Epithelial cell of esophagus (primary cell): ENCODE results near the gene L1CAM.

Experiments used
- DNase-seq: peaks from one replicate; pipeline ENCODE4 v3.0.0; 2010; ENCODE audit warnings: low read depth
- H3K4me3 ChIP-seq: 2 replicates; pipeline ENCODE4 v1.5.1; 2011; ENCODE audit warnings: mild to moderate bottlenecking, low read length, control low read depth
- TF ChIP-seq, protein P1 (sequence below): IDR thresholded peaks from 2 replicates; pipeline ENCODE4 v1.5.1; 2011; ENCODE audit warnings: low read depth, mild to moderate bottlenecking, low read length, control low read depth, inconsistent platforms; ENCODE audit not compliant: insufficient read depth; ENCODE audit errors: missing control alignments

The L1CAM gene

DNA sequence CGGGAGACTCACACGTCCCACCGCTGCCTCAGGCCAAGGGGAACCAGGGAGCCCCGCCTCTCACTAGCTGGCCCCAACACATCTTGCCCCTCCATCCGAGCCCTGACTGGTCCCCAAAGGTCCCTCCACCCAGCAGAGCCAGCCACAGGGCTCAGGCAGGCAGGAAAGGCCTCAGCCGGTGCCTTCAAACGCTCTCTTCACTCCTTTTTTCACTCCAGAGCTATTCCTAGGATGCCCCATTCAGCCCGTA is 41.6 kb upstream of the L1CAM start:
- peak overlapping the region; percentile 55 for H3K4me3 ChIP-seq
- TF ChIP-seq, protein P1, sequence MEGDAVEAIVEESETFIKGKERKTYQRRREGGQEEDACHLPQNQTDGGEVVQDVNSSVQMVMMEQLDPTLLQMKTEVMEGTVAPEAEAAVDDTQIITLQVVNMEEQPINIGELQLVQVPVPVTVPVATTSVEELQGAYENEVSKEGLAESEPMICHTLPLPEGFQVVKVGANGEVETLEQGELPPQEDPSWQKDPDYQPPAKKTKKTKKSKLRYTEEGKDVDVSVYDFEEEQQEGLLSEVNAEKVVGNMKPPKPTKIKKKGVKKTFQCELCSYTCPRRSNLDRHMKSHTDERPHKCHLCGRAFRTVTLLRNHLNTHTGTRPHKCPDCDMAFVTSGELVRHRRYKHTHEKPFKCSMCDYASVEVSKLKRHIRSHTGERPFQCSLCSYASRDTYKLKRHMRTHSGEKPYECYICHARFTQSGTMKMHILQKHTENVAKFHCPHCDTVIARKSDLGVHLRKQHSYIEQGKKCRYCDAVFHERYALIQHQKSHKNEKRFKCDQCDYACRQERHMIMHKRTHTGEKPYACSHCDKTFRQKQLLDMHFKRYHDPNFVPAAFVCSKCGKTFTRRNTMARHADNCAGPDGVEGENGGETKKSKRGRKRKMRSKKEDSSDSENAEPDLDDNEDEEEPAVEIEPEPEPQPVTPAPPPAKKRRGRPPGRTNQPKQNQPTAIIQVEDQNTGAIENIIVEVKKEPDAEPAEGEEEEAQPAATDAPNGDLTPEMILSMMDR, result no peak
- DNase-seq, result no peak

DNA sequence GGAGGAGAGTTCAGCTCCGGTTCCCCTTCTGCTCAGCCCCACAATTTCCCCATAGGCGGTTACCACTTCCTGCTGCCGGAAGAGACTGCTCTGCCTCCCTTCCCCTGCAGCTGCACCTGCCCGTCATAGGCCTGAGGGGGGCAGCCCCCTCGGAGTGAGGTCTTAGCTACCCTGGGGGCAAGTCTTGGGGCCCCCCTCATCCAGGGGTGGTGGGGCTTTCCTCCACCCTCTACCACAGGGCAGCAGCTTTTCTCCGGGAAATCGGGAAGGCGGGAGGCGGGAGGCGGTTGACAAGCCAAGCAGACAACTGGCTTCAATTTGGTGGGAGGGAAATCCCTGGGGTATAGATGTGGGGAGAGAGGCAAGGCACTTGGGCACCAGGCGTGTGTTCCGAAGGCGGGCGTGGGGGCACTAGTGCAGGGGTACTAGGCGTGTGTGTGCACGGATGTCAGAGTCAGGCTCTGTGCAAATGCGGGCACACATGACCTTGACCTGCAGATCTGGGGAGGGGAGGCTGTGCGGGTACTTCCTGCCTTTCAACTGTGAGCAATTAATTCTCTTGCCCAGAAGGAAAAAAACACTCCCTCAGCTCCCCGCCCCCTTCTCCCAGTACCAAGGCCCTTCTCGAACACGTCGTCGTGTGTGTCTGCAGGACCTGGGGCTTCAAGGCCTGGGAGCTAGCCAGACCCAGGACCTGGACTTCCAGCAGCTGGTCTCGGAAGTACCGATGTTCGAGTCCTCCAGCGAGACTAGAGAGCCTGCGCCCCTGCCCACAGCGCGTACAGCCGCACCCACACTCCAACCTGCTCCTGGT is 41.1 kb upstream of the L1CAM start:
- TF ChIP-seq, protein P1, result no peak
- H3K4me3 ChIP-seq, result peak overlapping the region; percentile 55
- DNase-seq, result peak; percentile 11

DNA sequence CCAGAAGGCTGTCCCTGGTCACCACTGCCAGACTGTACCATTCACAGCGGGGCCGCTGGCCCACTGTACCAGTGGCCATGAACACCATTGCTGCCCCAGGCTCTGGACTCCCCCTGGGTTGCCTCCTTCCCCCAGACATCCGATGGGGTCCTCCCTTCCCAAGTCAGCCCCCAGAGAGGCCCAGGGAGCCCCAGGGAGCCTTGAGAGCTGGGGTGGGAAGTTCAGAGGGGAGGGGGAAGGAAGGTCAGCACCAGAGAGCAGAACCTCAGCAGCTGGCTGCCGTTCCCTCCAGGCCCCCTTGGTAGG is 40.5 kb upstream of the L1CAM start:
- H3K4me3 ChIP-seq, result no peak overlapping the region
- TF ChIP-seq, protein P1, result no peak
- DNase-seq, result no peak

DNA sequence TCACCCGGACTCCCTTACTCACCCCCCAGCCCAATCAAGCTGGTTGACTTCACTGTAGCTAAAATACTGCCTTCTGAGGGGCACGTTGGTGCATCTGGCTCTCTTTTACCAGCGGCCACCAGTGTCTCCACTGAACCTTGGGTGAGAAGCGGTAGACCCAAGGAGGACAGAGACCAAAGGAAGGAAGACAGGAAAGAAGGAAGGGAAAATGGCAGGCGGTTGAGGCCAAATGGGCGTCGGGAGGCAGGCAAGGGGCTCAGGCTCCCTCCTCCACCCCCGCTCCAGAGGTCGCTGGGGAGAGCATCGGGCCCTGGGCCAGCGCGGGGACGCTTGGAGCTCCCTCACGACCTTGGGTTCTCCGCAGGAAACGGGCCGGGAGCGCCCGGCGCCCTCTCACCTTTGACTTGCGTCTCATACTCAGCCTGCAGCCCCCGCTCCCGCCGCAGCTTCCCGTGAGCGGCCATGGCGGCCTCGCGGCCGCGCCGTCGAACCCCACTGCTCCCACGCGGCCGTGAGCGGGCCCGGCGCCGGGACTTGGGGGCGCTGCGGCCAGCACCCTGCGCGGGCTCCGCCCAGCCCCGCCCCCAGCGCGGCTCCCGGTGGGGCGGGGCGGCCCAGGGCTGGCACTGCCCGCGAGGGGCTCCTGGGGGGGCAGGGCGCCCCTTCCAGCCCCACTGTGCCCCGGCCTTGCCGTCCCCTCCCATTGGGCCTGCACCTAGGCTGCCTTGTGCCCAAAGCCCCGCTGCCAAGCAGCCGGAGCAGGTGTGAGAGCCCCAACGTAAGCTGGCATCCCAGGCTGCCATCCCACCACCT is 40.0 kb upstream of the L1CAM start, which contains the start of gene ARHGAP4:
TSS of gene ARHGAP4 (minus strand) at position 526 of the 813 bp plus-strand sequence. CDS start at position 464, 62 bp downstream.
- TF ChIP-seq, protein P1, result no peak

DNA sequence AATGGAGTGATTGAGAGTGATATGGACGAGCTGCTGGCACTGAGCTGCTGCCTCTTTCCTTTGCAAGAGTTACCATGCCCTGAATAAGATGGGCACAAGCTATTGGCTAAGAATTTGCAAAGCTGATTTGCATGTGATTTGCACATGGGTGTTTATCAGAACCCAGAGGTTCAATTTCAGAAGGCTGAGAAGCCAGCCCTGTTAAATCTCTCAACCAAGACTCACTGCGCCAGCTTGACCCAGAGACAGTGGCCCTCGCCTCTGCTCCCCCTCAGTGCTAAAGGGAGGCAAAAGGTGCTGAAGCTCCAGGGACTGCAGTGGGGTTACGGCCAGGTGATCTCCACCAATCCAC is 39.4 kb upstream of the L1CAM start:
- DNase-seq, result no peak
- TF ChIP-seq, protein P1, result no peak
- H3K4me3 ChIP-seq, result no peak overlapping the region

More for the DNA sequence above, 40.0 kb upstream of the L1CAM start, which contains the start of gene ARHGAP4:
- DNase-seq, result no peak
- peak within 1 kb of the TSS; percentile 55 for H3K4me3 ChIP-seq

DNA sequence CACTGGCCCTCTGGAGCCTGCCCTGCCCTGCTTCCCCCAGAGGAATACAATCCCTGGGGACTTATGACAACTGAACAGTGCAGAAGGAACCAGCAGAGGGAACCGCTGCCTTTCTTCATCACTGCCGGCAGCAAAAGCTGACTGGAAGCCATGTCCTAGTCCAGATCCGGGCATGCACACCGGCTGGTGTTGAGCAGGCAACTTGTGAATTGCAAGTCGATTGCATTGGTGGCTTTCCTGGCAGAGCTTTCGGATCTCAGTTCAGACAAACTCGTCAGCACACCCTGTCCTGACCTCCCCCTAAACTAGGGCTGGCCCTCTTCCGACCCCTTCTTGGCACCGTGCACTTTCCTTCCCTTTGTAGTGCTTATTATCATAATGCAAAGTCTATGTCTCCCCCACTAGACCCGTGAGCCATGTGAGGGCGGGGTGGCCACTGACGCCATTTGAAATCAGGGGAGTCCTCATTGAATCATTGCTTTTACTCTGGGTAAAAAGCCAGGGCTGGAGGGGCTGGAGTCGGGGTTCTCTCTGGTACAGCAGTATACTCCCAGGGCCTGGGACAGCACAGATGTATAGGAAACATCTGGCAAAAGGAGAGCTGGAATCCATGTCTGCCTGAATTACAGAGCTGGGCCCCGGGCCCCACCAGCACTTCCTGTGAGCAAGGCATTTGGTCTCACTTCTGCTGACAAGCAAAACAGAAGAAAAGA is 38.3 kb upstream of the L1CAM start:
- TF ChIP-seq, protein P1, result peak; percentile 28
- no peak overlapping the region for H3K4me3 ChIP-seq
- DNase-seq, result peak; percentile 38
